Calu3 (cell line): Measurements from ENCODE around the gene ZYG11B. TPM values are rescaled to one million over a fixed set of nuclear protein-coding genes. Genes with fewer than 3 reads are reported as not detected.

ENCODE experiments used
- BruUV-seq: library from RNA; stranded (reverse); fragments of 400-500 nt; replicated peaks from 2 replicates; lab custom pipeline; 2021; lab: Mats Ljungman, UMichigan
- CTCF ChIA-PET: fragments of 300-600 bp; sonication (Branson Sonifier 250); formaldehyde crosslinking; loops from one replicate; lab custom pipeline; 2022; ENCODE audit warnings: antibody characterized with exemption; lab: Charles Lee
- DNase-seq: peaks from one replicate; pipeline ENCODE4 v3.0.0; 2022
- H3K27ac Mint-ChIP-seq: one replicate; pipeline ENCODE4 v1.8.0; 2022; ENCODE audit warnings: mixed read lengths; ENCODE audit not compliant: unreplicated experiment
- H3K27me3 Mint-ChIP-seq: one replicate; pipeline ENCODE4 v1.8.0; 2022; ENCODE audit warnings: mixed read lengths; ENCODE audit not compliant: unreplicated experiment
- H3K36me3 Mint-ChIP-seq: one replicate; pipeline ENCODE4 v1.8.0; 2022; ENCODE audit warnings: mild to moderate bottlenecking, moderate library complexity, mixed read lengths; ENCODE audit not compliant: insufficient read depth, unreplicated experiment
- H3K4me1 Mint-ChIP-seq: one replicate; pipeline ENCODE4 v1.8.0; 2022; ENCODE audit warnings: mild to moderate bottlenecking, low read depth, mixed read lengths; ENCODE audit not compliant: unreplicated experiment
- H3K4me3 Mint-ChIP-seq: one replicate; pipeline ENCODE4 v1.8.0; 2022; ENCODE audit warnings: mild to moderate bottlenecking, low read depth, moderate library complexity, mixed read lengths; ENCODE audit not compliant: unreplicated experiment
- H3K9me3 Mint-ChIP-seq: one replicate; pipeline ENCODE4 v1.8.0; 2022; ENCODE audit warnings: low read depth, mixed read lengths; ENCODE audit not compliant: unreplicated experiment
- intact Hi-C: fragments of 100-400 bp; cut with micrococcal nuclease; formaldehyde crosslinking; loops from one replicate; pipeline ENCODE4 v1.10.0; 2022; ENCODE audit not compliant: unreplicated experiment
- total RNA-seq: library from RNA; stranded (reverse); gene quantifications from 2 replicates; pipeline ENCODE4 v1.2.3, GENCODE V29; 2022
- TF ChIP-seq, protein P1 (sequence below): fragments of 200-600 bp; IDR thresholded peaks from one replicate; pipeline ENCODE4 v1.8.0; 2022; ENCODE audit warnings: antibody characterized with exemption; ENCODE audit not compliant: unreplicated experiment

ZYG11B gene
- total RNA-seq, 1 experiment from 2014 or later, result 14.8 TPM

DNA sequence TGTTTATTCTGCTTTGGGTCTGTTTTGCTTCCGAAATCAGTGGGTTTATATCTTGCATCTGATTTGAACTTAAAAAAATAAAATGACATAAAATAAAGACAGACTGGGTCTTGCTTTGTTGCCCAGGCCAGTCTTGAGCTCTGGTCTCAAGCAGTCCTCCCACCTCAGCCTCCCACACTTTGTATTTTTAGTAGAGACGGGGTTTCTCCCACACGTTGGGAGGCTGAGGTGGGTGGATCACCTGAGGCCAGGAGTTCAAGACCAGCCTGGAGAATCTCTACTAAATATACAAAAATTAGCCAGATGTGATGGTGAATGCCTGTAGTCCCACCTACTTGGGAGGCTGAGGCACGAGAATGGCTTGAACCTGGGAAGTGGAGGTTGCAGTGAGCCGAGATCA lies 122.2 kb downstream of the ZYG11B start:
- no peak for DNase-seq
- Mint-ChIP-seq H3K4me3 (no peak overlapping the region), H3K27ac (no peak overlapping the region), H3K36me3 (no peaks in the 10 kb centered on the region), H3K27me3 (no peaks in the 10 kb centered on the region), H3K9me3 (no peaks in the 10 kb centered on the region), H3K4me1 (no peaks in the 10 kb centered on the region)
- CTCF ChIA-PET, result no interaction called here
- BruUV-seq, result no TSS peak
- TF ChIP-seq, protein P1, sequence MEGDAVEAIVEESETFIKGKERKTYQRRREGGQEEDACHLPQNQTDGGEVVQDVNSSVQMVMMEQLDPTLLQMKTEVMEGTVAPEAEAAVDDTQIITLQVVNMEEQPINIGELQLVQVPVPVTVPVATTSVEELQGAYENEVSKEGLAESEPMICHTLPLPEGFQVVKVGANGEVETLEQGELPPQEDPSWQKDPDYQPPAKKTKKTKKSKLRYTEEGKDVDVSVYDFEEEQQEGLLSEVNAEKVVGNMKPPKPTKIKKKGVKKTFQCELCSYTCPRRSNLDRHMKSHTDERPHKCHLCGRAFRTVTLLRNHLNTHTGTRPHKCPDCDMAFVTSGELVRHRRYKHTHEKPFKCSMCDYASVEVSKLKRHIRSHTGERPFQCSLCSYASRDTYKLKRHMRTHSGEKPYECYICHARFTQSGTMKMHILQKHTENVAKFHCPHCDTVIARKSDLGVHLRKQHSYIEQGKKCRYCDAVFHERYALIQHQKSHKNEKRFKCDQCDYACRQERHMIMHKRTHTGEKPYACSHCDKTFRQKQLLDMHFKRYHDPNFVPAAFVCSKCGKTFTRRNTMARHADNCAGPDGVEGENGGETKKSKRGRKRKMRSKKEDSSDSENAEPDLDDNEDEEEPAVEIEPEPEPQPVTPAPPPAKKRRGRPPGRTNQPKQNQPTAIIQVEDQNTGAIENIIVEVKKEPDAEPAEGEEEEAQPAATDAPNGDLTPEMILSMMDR, result no peak
- intact Hi-C loops, result no loop called here

DNA sequence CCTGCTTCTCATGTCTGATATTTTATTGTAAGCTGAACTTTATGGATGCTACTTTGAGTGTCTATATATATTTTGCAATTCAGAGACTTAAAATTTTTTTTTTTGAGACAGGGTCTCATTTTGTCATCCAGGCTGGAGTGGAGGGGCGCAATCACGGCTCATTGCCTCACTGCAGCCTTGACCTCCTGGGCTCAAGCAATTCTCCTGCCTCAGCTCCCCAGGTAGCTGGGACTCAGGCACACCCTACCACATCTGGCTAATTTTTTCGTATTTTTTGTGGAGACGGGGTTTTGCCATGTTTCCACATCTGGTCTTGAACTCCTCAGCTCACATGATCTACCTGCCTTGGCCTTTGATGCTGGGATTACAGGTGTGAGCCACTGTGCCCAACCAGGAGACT lies 124.7 kb downstream of the ZYG11B start:
- BruUV-seq, result no TSS peak
- Mint-ChIP-seq H3K4me3 (no peak overlapping the region), H3K27me3 (no peaks in the 10 kb centered on the region), H3K9me3 (no peaks in the 10 kb centered on the region), H3K36me3 (no peaks in the 10 kb centered on the region), H3K4me1 (peaks cover 12% of the 10 kb centered on the region), H3K27ac (no peak overlapping the region)
- CTCF ChIA-PET, result interaction anchor here (0.6 kb wide), 1 partner anchor 408 kb away, joined by 3 read pairs; no protein-coding TSS in a partner anchor
- DNase-seq, result no peak
- intact Hi-C loops, result no loop called here
- TF ChIP-seq, protein P1, result no peak

DNA sequence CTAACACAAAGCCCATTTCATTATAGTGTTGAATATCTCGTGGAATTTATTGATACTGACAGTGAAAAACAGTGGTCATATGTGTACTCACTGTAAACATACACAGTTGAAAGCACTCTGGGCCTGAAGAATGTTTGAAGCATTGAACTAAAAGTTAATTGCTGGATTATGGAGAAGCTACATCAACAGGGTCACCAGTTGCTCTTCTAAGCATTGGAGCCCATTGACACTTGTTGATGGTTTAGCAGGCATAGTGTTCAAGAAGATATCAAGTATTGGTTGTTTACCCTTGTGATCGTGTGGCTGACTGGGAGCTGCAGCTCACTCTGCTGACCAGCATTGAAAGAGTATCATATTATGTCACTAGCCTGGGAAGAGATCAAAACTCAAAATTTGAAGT lies 126.6 kb downstream of the ZYG11B start:
- CTCF ChIA-PET, result interaction anchor here (0.6 kb wide), 1 partner anchor 187 kb away, joined by 3 read pairs; no protein-coding TSS in a partner anchor
- TF ChIP-seq, protein P1, result no peak
- no peak overlapping the region for H3K4me3 Mint-ChIP-seq
- no peak overlapping the region for H3K27ac Mint-ChIP-seq
- H3K4me1 Mint-ChIP-seq, result peaks cover 21% of the 10 kb centered on the region
- no peak for DNase-seq
- H3K9me3 Mint-ChIP-seq, result no peaks in the 10 kb centered on the region
- H3K36me3 Mint-ChIP-seq, result no peaks in the 10 kb centered on the region
- H3K27me3 Mint-ChIP-seq, result no peaks in the 10 kb centered on the region
- BruUV-seq, result no TSS peak
- intact Hi-C loops, result no loop called here

DNA sequence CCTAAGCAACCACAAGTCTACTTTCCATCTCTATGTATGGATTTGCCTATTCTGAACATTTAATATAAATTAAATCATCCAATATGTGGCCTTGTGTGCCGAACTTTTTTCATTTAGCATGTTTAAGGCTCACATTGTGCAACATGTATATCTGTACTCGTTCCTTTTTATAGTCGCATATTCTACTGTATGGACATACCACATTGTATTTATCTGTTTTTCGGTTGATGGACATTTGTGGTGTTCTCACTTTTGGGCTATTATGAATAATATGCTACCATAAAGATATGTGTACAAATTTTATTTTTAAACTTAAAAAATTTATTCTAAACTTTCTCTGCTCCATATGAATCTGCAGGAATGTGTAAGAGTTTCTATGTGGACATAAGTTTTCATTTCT lies 129.3 kb downstream of the ZYG11B start:
- intact Hi-C loops, result no loop called here
- Mint-ChIP-seq H3K27ac (no peak overlapping the region), H3K36me3 (peaks cover 6% of the 10 kb centered on the region), H3K4me3 (no peak overlapping the region), H3K9me3 (no peaks in the 10 kb centered on the region), H3K4me1 (peaks cover 27% of the 10 kb centered on the region), H3K27me3 (no peaks in the 10 kb centered on the region)
- no TSS peak for BruUV-seq
- DNase-seq, result no peak
- TF ChIP-seq, protein P1, result no peak
- CTCF ChIA-PET, result interaction anchor here (0.7 kb wide), 1 partner anchor 52 kb away, joined by 4 read pairs; no protein-coding TSS in a partner anchor
